ENCODE measurements around the gene DYNLRB2.

The DYNLRB2 gene

DNA sequence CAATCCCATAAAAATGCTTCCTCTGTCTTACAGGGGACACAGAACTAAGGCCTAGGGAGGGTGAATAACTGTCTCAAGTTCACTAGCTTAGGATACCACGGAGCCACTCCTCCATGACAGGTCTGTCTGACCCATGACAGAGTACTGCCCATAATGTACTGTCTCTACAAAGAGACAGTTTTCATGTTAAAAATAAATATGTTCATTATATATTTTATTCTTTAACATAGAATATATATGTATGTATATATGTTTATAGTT, 28.3 kb upstream of the DYNLRB2 start:
- TF ChIP-seq ZFX (IDR thresholded peaks at IDR 0.05) (no peak), CTCF (conservative IDR thresholded peaks at IDR 0.05) (no peak)
- H3K27ac ChIP-seq: no peak overlapping the region

GRCh38 chr16:80515374-80515773, 25.4 kb upstream of the DYNLRB2 start:
- H3K27ac ChIP-seq: no peak overlapping the region
- TF ChIP-seq ZFX (IDR thresholded peaks at IDR 0.05) (no peak), CTCF (conservative IDR thresholded peaks at IDR 0.05) (no peak)

GRCh38 chr16:80517846-80518245, 22.9 kb upstream of the DYNLRB2 start:
- TF ChIP-seq ZFX (IDR thresholded peaks at IDR 0.05) (no peak), CTCF (conservative IDR thresholded peaks at IDR 0.05) (no peak)
- no peak overlapping the region for H3K27ac ChIP-seq

- TF ChIP-seq CTCF (conservative IDR thresholded peaks at IDR 0.05): no peak
- no peak overlapping the region for H3K27ac ChIP-seq
Observed at GRCh38 chr16:80518436-80518835, 22.4 kb upstream of the DYNLRB2 start.

- TF ChIP-seq ZFX (IDR thresholded peaks at IDR 0.05) (no peak), CTCF (conservative IDR thresholded peaks at IDR 0.05) (no peak)
- no peak overlapping the region for H3K27ac ChIP-seq
Observed at GRCh38 chr16:80519189-80519588, 21.6 kb upstream of the DYNLRB2 start.

DNA sequence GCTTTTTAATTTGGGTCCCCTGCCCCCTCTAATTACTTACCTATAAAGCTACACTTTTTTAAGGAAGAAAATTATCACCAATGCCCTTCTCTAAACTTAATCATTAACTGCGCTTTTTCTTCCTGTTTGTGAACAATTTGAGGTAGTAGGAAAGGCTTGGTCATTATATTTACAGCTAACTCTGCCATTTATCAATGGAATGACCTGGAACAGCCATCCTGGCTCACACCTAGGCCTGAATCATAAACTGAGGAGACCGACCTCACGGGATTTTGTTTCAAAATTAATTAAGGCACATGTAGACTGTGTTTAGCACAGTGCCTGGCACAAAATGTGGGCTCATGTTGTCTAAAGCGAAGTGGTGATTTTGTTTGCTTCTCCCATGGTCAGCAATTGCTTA, 15.4 kb upstream of the DYNLRB2 start:
- TF ChIP-seq CTCF (conservative IDR thresholded peaks at IDR 0.05) (no peak), ZFX (IDR thresholded peaks at IDR 0.05) (no peak)
- H3K27ac ChIP-seq: no peak overlapping the region

DNA sequence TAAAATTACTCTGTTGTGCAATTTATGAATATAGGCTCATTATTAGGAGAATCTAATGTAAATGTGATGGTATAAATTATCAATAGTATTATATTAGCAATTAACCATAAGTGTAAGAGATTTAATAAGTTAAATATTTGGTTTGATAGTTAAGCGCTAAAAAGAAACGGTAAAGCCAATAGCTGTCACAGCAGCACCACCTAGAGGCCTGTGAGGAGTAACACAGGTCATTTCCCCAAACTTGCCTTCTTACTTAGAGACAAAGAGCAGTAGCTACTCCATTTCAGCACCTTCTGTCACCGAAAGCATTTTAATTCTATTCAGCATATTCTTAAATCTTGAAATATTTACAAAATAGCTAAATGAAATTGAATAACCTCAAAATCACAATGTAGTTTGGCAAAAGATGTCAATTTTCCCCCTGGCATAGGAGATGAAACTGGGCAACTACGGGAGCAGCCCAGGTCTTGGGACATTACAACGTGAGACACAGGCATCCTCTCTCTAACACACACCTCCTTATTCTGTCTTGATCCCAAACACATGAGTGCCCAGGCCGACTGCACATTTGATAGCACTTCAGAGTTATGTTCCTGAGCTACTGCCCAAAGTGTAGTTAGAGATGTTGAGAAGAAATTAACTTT, 14.3 kb upstream of the DYNLRB2 start:
- TF ChIP-seq ZFX (IDR thresholded peaks at IDR 0.05) (no peak), CTCF (conservative IDR thresholded peaks at IDR 0.05) (peak; percentile 82)
- H3K27ac ChIP-seq: no peak overlapping the region
